Panc1 (cell line): Measurements from ENCODE around the gene EPX.

Experiments
- POLR2AphosphoS5 ChIP-seq: IDR thresholded peaks from 2 replicates; pipeline ENCODE4 v1.6.1; 2012; ENCODE audit warnings: mild to moderate bottlenecking, low read depth, low read length, moderate library complexity
- REST ChIP-seq, 2 experiments: IDR thresholded peaks; 2 replicates each; pipeline ENCODE4 v1.6.1; 2011 to 2012; ENCODE audit warnings: low read depth in 2 of 2, control low read depth in 1 of 2, low read length in 1 of 2, mild to moderate bottlenecking in 1 of 2, moderate library complexity in 1 of 2; ENCODE audit not compliant: insufficient read depth in 1 of 2
- SIN3A ChIP-seq: IDR thresholded peaks from 2 replicates; pipeline ENCODE4 v1.6.1; 2012; ENCODE audit warnings: low read depth, mild to moderate bottlenecking, low read length, moderate library complexity, borderline replicate concordance; ENCODE audit not compliant: insufficient read depth
- TCF7L2 ChIP-seq: IDR thresholded peaks from 2 replicates; pipeline ENCODE4 v1.6.1; 2011; ENCODE audit warnings: mild to moderate bottlenecking, low read depth, low read length, inconsistent platforms
- TF ChIP-seq, protein P1 (sequence below): fragments of 450-650 bp; IDR thresholded peaks from 2 replicates; pipeline ENCODE4 v1.5.1; 2017; ENCODE audit warnings: mild to moderate bottlenecking

DNA sequence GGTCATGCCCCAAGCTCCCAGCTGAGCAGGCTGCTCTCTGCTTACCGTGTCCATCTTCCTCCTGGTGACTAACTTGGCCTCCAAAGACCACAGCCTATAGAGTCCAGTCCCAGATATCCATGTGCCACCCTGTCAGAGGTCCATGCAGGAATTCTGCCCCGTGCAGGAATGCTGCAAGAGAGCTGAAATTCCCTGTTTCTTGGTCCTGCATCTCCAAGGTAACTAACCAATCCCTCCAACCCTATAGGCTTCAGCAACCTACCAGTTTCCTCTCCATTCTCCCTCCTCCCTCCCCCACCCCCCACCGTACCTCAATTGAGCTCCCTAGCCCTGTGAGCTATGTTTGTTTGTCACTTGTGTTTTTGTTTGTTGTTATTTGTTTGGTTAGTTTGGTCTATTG is 36.2 kb downstream of the EPX start:
- TF ChIP-seq, protein P1, sequence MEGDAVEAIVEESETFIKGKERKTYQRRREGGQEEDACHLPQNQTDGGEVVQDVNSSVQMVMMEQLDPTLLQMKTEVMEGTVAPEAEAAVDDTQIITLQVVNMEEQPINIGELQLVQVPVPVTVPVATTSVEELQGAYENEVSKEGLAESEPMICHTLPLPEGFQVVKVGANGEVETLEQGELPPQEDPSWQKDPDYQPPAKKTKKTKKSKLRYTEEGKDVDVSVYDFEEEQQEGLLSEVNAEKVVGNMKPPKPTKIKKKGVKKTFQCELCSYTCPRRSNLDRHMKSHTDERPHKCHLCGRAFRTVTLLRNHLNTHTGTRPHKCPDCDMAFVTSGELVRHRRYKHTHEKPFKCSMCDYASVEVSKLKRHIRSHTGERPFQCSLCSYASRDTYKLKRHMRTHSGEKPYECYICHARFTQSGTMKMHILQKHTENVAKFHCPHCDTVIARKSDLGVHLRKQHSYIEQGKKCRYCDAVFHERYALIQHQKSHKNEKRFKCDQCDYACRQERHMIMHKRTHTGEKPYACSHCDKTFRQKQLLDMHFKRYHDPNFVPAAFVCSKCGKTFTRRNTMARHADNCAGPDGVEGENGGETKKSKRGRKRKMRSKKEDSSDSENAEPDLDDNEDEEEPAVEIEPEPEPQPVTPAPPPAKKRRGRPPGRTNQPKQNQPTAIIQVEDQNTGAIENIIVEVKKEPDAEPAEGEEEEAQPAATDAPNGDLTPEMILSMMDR = no peak
- TF ChIP-seq POLR2AphosphoS5 (no peak), SIN3A (no peak), REST (IDR thresholded peaks at IDR 0.05; ENCODE audit: insufficient read depth in 1 of 2, low read depth in 2 of 2, low read length in 1 of 2) (no peak), TCF7L2 (no peak)
